Measurements from ENCODE around the gene SH3RF2.

GRCh38 chr5:145979270-145980223 lies 43.2 kb downstream of the SH3RF2 start:
- no peak for TF ChIP-seq ZNF776 (CRISPR knock-in tag; IDR thresholded peaks at IDR 0.05)
- peak; percentile 84 for TF ChIP-seq HDAC1 (CRISPR knock-in tag; IDR thresholded peaks at IDR 0.05)
- TF ChIP-seq TBP (CRISPR knock-in tag; IDR thresholded peaks at IDR 0.05), result peak; percentile 54; the same call in 1 of the 2 replicates
- no peak for TF ChIP-seq CTCF (CRISPR knock-in tag; IDR thresholded peaks at IDR 0.05)
- TF ChIP-seq TFAP4 (IDR thresholded peaks at IDR 0.05; ENCODE audit: borderline replicate concordance, low read depth), result 0 out of 2 replicates have a peak, but pooled peaks have one; percentile 8
- no peak for TF ChIP-seq SP2 (CRISPR knock-in tag; IDR thresholded peaks at IDR 0.05)
- peak; percentile 91; the same call in 1 of the 2 replicates for TF ChIP-seq HNRNPUL1 (IDR thresholded peaks at IDR 0.05; ENCODE audit: low read depth, low read length)
- TF ChIP-seq EP300 (IDR thresholded peaks at IDR 0.05; ENCODE audit: low read depth in 2 of 2, low read length in 2 of 2), result peak in 1 of 2 experiments; percentile 97; a peak in 3 of 4 replicates
- TF ChIP-seq EP300 (CRISPR knock-in tag; IDR thresholded peaks at IDR 0.05; ENCODE audit: borderline replicate concordance), result peak; percentile 72; the same call in 1 of the 2 replicates
- TF ChIP-seq JUNB (CRISPR knock-in tag; IDR thresholded peaks at IDR 0.05; ENCODE audit: borderline replicate concordance), result no peak
- TF ChIP-seq SMAD3 (CRISPR knock-in tag; IDR thresholded peaks at IDR 0.05), result peak; percentile 63; the same call in 1 of the 2 replicates
- TF ChIP-seq GABPA (IDR thresholded peaks at IDR 0.05; ENCODE audit: low read depth, low read length), result no peak
- TF ChIP-seq GABPA (CRISPR knock-in tag; IDR thresholded peaks at IDR 0.05; ENCODE audit: low read depth), result no peak; the same call in 1 of the 2 replicates
- no peak for TF ChIP-seq ZFP36L2 (CRISPR knock-in tag; IDR thresholded peaks at IDR 0.05)
